HL-60/S4 treated with retinoic acid at 250 ng/mL for 4 days and 3 days (cell line): ENCODE data around the gene MAP3K9.

Experiments
- in situ Hi-C: fragments of 300-500 bp; cut with MboI; formaldehyde crosslinking; loops from 2 replicates; pipeline ENCODE4 v1.7.0; 2022; ENCODE audit warnings: low sequenced_read_pairs

The MAP3K9 gene

DNA sequence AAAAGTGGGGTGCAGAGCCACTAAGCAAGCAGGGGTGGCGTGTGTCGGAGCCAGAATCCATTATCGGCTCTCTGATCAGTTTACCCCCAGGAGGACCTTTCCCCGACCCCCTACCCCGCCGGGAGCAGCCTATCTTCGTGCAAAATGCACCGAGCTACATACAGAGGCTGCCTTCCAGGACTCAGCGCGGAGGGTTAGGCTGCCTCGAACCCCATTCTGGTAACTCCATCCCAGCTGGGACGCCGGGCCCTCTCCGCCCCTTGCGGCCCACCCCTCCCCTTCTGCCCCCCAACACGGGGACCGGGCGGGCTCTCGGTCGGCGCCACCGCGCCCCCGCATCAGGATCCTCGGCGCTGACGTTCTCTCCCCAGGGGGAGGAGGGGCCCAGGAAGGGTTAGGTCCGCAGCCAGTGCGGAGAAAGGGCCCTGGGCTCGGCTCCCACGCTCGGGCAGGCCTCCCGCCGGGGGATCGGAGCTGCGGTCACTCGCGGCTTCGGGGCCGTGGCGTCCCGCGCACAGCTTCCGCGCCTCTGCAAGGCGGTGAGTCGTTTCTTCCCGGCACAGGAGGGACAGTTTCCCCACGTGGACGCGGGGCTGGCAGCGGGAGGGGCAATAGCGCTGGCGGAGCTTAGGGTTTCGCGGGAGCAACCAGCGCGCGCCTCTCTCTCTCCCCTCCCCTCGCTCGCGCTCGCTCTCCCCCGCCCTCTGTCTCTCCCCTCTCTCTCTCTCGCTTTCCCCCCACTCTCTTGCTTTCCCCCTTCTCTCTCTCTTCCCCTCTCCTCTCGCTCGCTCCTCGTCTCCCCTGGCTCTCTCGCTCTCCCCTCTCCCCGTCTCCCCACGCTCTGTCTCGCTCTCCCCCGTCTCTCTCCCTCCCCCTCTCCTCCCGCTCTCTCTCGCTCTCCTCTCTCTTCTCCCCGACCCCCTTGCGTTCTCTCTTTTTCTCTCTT, 12.5 kb upstream of the MAP3K9 start:
- in situ Hi-C loops: no loop called here

GRCh38 chr14:70816525-70816924, 7.2 kb upstream of the MAP3K9 start:
- in situ Hi-C loops: no loop called here

DNA sequence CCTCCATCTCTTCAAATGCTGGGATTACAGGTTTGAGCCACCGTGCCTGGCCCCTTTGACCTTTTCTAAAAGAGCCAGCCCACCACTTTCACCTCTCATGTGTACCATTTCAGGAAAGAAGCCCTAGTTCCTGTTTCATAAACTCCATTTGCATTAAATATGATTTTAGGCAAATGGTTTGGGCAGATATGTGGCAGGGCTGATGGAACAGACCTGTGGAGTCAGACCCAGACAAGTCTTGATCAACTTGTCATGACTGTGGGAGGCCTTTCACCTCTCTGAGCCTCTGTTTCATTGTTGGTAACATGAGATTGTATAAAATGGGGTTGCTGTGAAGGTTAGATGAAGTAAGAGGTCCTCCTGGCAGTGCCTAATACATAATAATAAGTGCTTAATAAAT, 5.2 kb upstream of the MAP3K9 start:
- in situ Hi-C loops: no loop called here

- in situ Hi-C loops: no loop called here
These were observed 3.0 kb upstream of the MAP3K9 start for GRCh38 chr14:70812124-70812818.

DNA sequence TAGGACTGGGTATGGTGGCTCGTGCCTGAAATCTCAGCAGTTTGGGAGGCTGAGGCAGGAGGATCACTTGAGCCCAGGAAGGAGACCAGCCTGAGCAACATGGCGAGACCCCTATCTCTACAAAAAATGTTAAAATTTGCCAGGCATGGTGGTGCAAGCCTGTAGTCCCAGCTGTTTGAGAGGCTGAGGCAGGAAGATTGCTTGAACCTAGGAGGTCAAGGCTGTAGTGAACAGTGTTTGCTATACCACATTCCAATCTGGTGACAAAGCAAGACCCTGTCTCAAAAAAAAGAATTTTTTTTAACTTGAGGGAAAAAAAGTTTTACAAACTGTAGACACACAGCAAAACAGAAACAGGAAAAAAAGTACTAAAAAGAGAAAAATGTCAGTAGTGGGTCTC, 2.3 kb upstream of the MAP3K9 start:
- in situ Hi-C loops: no loop called here

DNA sequence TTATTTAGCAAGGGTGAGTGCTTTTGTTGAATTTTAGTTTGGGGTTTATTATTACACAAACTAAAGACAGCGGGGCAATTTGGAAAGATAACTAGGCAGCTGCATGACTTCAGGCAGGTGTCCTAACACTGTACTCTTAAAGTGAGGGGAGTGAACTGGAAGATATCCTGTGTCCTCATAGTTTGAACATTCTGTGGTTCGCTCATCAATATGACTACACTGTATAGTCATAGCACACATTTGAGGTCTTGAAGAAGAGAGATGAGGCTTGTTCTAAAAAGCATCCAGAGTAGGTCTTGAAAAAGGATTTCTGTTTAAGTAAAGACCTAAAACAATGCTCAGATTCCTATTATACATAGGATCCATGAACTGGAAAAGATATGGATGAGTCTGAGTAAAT, 1.7 kb upstream of the MAP3K9 start:
- in situ Hi-C loops: no loop called here

DNA sequence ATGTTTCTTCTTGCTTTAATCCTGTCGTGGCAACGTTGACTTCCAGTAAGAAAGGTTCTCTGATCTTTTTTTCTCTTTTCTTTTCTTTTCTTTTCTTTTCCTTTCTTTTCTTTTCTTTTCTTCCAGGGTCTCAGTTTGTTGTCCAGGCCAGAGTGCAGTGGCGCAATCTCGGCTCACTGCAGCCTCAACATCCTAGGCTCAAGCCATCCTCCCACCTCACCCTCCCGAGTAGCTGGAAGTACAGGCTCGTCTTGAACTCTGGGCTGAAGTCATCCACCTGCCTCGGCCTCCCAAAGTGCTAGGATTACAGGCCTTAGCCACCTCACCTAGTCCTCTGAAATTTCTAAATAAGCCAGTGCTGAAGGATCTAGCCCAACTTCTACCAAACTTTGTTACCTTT, 1.3 kb upstream of the MAP3K9 start:
- in situ Hi-C loops: no loop called here

DNA sequence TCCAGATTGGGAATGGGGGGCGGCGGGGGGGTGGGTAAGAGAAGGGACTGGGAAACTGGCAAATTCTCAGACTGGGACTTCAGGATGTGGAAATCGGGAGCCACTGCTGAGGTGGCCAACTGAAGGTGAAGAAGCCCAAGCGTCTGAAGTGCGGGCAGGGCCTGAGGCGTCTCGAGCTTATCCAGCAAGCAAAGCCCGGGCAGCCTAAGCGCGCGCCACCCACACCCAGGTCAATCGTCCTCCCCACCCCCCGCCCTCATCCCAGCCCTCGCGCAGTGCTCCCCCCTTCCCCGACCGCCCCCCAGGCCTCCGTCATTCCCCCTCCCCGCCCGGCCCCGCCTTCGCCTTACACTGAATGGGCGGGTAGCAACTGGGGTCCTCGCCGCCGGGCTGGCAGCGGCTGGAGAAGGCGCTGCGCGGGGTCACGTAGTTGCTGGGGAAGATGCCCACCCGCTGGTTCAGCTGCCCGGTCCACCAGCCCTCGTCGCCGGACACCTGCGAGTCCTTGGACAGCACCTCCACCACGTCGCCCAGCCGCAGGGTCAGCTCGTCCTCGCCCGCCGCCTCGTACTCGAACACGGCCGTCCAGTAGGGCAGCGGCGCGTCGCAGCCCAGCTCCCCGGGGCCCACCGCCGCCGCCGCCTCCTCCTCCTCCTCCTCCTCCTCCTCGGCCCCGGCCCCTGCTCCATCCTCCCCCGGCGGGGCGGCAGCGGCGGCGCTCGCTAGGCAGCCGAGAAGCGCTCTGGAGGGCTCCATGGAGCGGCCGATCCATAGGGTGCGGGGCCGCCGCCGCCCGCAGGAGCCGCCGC, 693 bp downstream of the MAP3K9 start:
- in situ Hi-C loops: no loop called here

DNA sequence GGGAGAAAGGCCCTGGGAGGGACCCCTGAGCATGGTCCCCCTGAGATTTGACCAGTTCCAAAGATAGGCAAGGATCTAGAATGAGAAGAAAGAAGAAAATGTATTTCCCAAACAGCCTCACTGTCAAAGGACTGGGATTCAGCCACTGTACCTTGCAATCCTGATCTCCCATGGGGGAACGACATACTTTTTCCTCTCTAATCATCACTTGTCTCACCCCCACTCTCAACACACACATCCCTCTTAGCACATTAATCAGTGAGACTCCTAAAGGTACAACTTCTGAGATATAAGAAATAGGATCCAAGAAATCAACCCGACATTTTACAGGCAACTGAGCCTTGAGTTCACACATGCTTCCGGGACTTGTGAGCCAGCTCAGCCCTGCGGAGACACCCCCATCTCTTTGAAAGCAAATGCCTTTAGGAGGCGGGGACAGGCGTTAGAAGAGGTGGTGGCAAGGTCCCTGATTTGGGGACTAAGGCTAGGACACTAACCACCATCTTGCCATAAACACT, 1.4 kb downstream of the MAP3K9 start:
- in situ Hi-C loops: no loop called here

DNA sequence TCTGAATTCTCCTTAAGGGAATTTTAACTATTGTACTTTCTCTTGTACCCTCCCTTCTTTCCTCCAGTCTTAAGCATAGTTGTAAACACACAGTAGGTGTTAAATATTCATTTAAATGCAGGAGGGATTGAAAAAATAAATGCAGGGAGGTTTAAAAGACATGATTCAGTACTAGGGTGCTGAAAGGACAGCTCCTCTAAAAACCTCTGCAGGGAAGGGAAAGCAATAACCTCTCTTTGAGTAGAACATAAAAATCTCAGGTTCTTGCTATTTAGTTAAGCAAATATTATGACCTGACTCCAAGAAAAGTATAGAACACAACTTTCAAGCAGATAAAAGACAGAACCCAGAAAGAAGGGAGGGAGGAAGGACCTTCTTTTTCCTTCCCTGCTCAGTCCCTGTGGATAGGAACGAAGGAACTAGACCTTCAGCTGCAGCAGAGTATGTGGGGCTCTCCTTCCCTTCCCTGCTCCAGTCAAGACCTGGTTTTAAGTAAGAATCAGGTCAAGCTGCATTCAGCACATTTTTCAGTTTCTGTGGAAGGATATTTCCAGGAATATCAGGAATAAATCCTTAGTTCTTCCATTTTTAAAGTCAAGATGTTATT, 4.7 kb downstream of the MAP3K9 start:
- in situ Hi-C loops: no loop called here

GRCh38 chr14:70803321-70804310, 5.7 kb downstream of the MAP3K9 start:
- in situ Hi-C loops: no loop called here

DNA sequence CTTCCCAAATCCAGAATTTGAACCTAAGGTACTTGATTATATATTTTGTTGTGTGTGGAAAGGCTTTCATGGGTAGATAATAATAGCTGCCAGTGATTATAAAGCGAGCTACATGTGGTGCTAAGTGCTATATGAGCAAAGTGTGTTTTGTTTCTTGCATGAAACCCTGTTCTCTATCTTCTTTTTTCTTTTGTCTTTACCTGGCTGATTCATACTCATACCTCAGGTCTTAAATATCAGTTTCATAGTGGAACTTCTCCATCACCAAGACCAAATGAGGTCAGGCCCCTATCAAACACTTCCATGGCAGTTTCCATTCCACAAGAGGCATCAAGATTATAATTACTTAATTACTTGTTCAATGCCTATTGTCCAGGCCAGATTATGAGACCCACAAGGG, 6.9 kb downstream of the MAP3K9 start:
- in situ Hi-C loops: no loop called here

DNA sequence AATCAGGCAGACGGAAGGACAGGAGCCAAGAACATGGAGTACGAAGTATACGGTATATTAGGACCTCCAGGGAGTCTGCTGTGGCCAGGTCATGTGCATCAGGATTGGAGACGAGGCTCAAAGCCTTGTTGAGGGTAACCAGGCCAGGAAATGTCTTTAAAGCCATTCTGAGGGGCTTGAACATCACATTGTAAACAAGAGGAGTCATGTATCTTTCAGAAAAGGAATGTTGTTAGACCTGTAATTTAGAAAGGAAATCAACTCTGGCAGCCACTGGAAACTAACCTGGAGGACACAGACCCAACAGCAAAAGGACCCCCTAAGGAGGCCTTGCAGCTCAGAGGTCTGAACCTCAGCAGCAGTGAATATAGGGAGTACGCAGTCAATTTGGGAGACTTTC, 7.5 kb downstream of the MAP3K9 start:
- in situ Hi-C loops: no loop called here

DNA sequence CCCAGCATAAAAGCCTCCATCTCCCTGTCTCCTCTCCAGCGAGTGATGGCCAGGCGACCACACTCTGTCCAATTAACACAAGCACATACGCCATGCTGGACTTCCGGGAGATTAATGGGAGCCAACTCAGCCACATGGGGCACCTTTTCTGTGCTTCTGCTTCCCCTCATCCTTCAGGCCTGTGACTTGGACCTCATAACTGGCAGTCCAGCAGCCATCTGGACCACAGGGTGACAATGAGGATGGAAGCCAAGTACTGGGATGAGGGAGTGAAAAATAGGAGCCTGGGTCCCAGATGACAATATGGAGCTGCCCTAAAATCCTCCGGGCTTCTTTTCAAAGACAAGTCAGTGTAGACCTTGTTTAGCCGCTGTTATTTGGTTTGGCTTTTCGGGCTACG, 12.8 kb downstream of the MAP3K9 start:
- in situ Hi-C loops: no loop called here

- in situ Hi-C loops: no loop called here
These were observed 15.0 kb downstream of the MAP3K9 start for GRCh38 chr14:70794294-70794693.

GRCh38 chr14:70793637-70794036, 15.7 kb downstream of the MAP3K9 start:
- in situ Hi-C loops: no loop called here

GRCh38 chr14:70792939-70793338, 16.4 kb downstream of the MAP3K9 start:
- in situ Hi-C loops: no loop called here

DNA sequence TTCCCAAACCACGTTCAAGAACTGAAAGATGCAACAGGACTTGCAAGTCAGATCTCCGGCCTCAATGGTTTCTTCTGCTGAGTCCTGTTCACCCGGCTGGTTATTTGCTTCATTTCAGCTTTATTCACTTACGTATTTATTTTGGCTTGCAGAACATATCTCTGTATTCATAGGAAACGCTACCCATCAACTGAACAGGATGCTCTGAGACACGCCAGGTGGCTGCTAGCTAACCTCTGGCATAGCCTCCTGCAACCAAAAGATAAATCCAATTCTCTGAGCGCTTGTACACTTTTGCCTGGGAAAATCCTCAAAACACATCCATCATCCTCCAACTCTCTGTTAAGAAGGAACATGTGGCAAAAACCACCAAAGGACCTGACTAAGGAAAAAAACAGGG, 17.3 kb downstream of the MAP3K9 start:
- in situ Hi-C loops: no loop called here

- in situ Hi-C loops: no loop called here
These were observed 19.4 kb downstream of the MAP3K9 start for GRCh38 chr14:70789961-70790360.

GRCh38 chr14:70789361-70789760, 20.0 kb downstream of the MAP3K9 start:
- in situ Hi-C loops: no loop called here
